CD14-positive monocyte (primary cell): ENCODE data around the gene EEFSEC. TPM values are rescaled to one million over a fixed set of nuclear protein-coding genes. Genes with fewer than 3 reads are reported as not detected.

ENCODE experiments used
- DNase-seq, 3 donors: peaks; one replicate each; pipeline ENCODE4 v3.0.0-alpha.2; 2011 to 2022
- H2AFZ ChIP-seq: 2 replicates; pipeline ENCODE4 v1.6.0; 2012; ENCODE audit warnings: mild to moderate bottlenecking, low read depth, low read length, inconsistent platforms; ENCODE audit not compliant: insufficient read depth, poor library complexity, severe bottlenecking
- H3K27ac ChIP-seq, 2 donors: 1 replicate in 1 of 2; 2 replicates in 1 of 2; pipeline ENCODE4 v1.5.1; 2012 to 2013; ENCODE audit warnings: low read length in 2 of 2, control low read depth in 1 of 2, inconsistent platforms in 1 of 2, low read depth in 1 of 2, mild to moderate bottlenecking in 1 of 2
- H3K27me3 ChIP-seq, 2 donors: one replicate each; pipeline versions ENCODE4 v1.6.0 to v1.6.1; 2011 to 2013; ENCODE audit warnings: low read length in 2 of 2; ENCODE audit not compliant: control insufficient read depth in 2 of 2, insufficient read depth in 2 of 2
- H3K36me3 ChIP-seq, 2 donors: replicated peaks in 1 of 2; 1 replicate in 1 of 2; 2 replicates in 1 of 2; pipeline versions ENCODE4 v1.5.1 to v1.6.1; 2012 to 2013; ENCODE audit warnings: low read length in 2 of 2, control low read depth in 1 of 2, inconsistent platforms in 1 of 2, mild to moderate bottlenecking in 1 of 2; ENCODE audit not compliant: insufficient read depth in 2 of 2, control insufficient read depth in 1 of 2
- H3K4me1 ChIP-seq, 2 donors: 1 replicate in 1 of 2; 2 replicates in 1 of 2; pipeline versions ENCODE4 v1.5.1 to v1.6.1; 2012 to 2013; ENCODE audit warnings: low read length in 2 of 2, control low read depth in 1 of 2, inconsistent platforms in 1 of 2, mild to moderate bottlenecking in 1 of 2, moderate library complexity in 1 of 2; ENCODE audit not compliant: insufficient read depth in 2 of 2, control insufficient read depth in 1 of 2
- H3K4me2 ChIP-seq: replicated peaks from 2 replicates; pipeline ENCODE3; 2012; ENCODE audit warnings: low read length, moderate library complexity, mild to moderate bottlenecking; ENCODE audit not compliant: poor library complexity, severe bottlenecking; ENCODE audit errors: extremely low read depth
- H3K4me3 ChIP-seq, 3 experiments: fragments of 200-600 bp in 1 of 3; sonication (generic) in 1 of 3; replicated peaks in 1 of 3; 1 replicate in 2 of 3; 2 replicates in 1 of 3; pipeline ENCODE4 v1.5.1; 2011 to 2013; ENCODE audit warnings: low read length in 3 of 3, mild to moderate bottlenecking in 3 of 3, control low read depth in 2 of 3, low read depth in 2 of 3, inconsistent platforms in 1 of 3, moderate library complexity in 1 of 3
- H3K79me2 ChIP-seq: 2 replicates; pipeline ENCODE4 v1.6.0; 2012; ENCODE audit warnings: mild to moderate bottlenecking, control low read depth, inconsistent platforms, low read length, moderate library complexity; ENCODE audit not compliant: insufficient read depth
- H3K9ac ChIP-seq: 2 replicates; pipeline ENCODE4 v1.6.0; 2017; ENCODE audit warnings: low read length, mild to moderate bottlenecking; ENCODE audit not compliant: insufficient read depth, poor library complexity, severe bottlenecking
- H3K9me3 ChIP-seq, 2 donors: replicated peaks in 1 of 2; 1 replicate in 1 of 2; 2 replicates in 1 of 2; pipeline versions ENCODE4 v1.5.1 to v1.6.1; 2012 to 2013; ENCODE audit warnings: low read length in 2 of 2, control low read depth in 1 of 2; ENCODE audit not compliant: control insufficient read depth in 1 of 2, insufficient read depth in 1 of 2
- H4K20me1 ChIP-seq: 2 replicates; pipeline ENCODE4 v1.6.0; 2012; ENCODE audit warnings: mild to moderate bottlenecking, low read length, control low read depth, moderate library complexity; ENCODE audit not compliant: insufficient read depth
- H3K27ac Mint-ChIP-seq, 7 donors: one replicate each; pipeline ENCODE4 v1.8.0; 2020; ENCODE audit warnings: mild to moderate bottlenecking in 7 of 7, mixed read lengths in 7 of 7, moderate library complexity in 6 of 7, inconsistent platforms in 2 of 7
- H3K27me3 Mint-ChIP-seq, 3 donors: one replicate each; pipeline ENCODE4 v1.8.0; 2021 to 2022; ENCODE audit warnings: low read depth in 3 of 3, mild to moderate bottlenecking in 3 of 3, mixed read lengths in 3 of 3, moderate library complexity in 3 of 3, inconsistent platforms in 1 of 3
- H3K36me3 Mint-ChIP-seq, 2 donors: one replicate each; pipeline ENCODE4 v1.8.0; 2020; ENCODE audit warnings: mixed read lengths in 2 of 2, inconsistent platforms in 1 of 2, mild to moderate bottlenecking in 1 of 2
- H3K4me1 Mint-ChIP-seq: one replicate; pipeline ENCODE4 v1.8.0; 2020; ENCODE audit warnings: mild to moderate bottlenecking, mixed read lengths
- H3K4me3 Mint-ChIP-seq, 2 donors: one replicate each; pipeline ENCODE4 v1.8.0; 2020; ENCODE audit warnings: mild to moderate bottlenecking in 2 of 2, mixed read lengths in 2 of 2, moderate library complexity in 1 of 2
- H3K9me3 Mint-ChIP-seq, 7 donors: one replicate each; pipeline ENCODE4 v1.8.0; 2020 to 2022; ENCODE audit warnings: mixed read lengths in 7 of 7, mild to moderate bottlenecking in 6 of 7, moderate library complexity in 6 of 7, inconsistent platforms in 2 of 7
- WGBS: methylation state at CpG from one replicate; pipeline ENCODE4 v1.1.5; 2013; ENCODE audit warnings: missing lambda C conversion rate; ENCODE audit not compliant: insufficient coverage; 5-methylcytosine and 5-hydroxymethylcytosine counted together
- intact Hi-C, 2 donors: fragments of 100-400 bp; cut with micrococcal nuclease; formaldehyde crosslinking; loops; one replicate each; pipeline versions ENCODE4 v1.15.0 to v1.15.1; 2023
- polyA plus RNA-seq, 3 donors: library from polyadenylated mRNA; depleted of rRNA in 1 of 3; unstranded in 2 of 3; stranded (reverse) in 1 of 3; fragments of 300-500 nt in 2 of 3; fragments of >200 nt in 1 of 3; fragmentation: Illumina TruSeq in 2 of 3; gene quantifications; 1 replicate in 2 of 3; 2 replicates in 1 of 3; pipeline ENCODE4 v1.2.3, GENCODE V29; 2012 to 2021
- TF ChIP-seq, protein P1 (sequence below): fragments of 200-600 bp; IDR thresholded peaks from one replicate; pipeline ENCODE4 v1.8.0; 2022; ENCODE audit warnings: antibody characterized with exemption, mild to moderate bottlenecking

EEFSEC gene
- polyA plus RNA-seq, 3 donors, result 13.3 to 14.9 (median 14.9) TPM

DNA sequence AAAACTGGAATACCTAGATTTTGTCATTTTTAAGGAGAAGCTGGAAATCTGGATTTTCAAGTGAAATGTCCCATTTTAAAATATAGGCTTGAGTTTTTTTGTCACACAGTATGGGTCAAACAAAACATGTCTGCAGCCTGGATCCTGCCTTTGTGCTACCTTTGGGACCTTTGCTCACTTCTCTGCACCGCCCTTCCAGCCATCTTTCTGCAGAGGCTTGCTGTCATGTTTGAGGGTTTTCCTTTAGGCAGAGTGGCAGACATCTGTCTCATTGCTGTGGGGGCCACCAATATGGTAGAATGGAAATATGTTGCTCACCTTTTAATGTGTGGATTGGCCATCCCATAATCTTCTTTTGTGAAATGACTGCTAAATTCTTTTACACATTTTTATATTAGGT lies 136.3 kb downstream of the EEFSEC start:
- DNase-seq, result no peak
- intact Hi-C loops, result no loop called here
- no CpG with 5 or more reads among the region's 1 CpG for WGBS

DNA sequence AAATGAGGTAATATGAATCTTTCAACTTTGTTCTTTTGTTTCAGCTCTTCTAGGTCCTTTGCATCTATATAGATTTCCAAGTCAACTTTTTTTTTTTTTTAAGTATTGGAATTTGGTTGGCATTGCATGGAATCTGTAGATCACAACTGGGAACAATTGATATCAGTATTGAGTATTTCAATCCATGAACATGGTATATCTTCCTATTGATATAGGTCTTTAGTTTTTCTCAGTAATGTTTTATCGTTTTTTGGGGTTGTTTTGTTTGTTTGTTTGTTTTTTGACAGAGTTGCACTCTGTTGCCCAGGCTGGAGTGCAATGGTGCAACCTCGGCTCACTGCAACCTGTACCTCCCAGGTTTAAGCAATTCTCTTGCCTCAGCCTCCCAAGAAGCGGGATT lies 137.2 kb downstream of the EEFSEC start:
- Histone ChIP-seq H3K9ac (no peak overlapping the region), H3K36me3 (peaks cover 2 to 23% of the 10 kb centered on the region in 2 donors), H2AFZ (no peak overlapping the region), H3K27ac (no peak overlapping the region), H3K4me3 (no peak overlapping the region), H3K79me2 (no peaks in the 10 kb centered on the region), H3K4me1 (no peaks in the 10 kb centered on the region), H3K27me3 (no peaks in the 10 kb centered on the region), H4K20me1 (no peaks in the 10 kb centered on the region), H3K9me3 (no peaks in the 10 kb centered on the region), H3K4me2 (no peak overlapping the region)
- WGBS, result no CpG with 5 or more reads among the region's 3 CpGs
- Mint-ChIP-seq H3K4me1 (no peaks in the 10 kb centered on the region), H3K27ac (peak overlapping the region in 1 of 7 donors; percentile 60), H3K36me3 (peaks cover 27 to 36% of the 10 kb centered on the region in 2 donors), H3K27me3 (no peaks in the 10 kb centered on the region), H3K9me3 (peaks cover 0 to 6% (median 2%) of the 10 kb centered on the region in 7 donors), H3K4me3 (no peak overlapping the region)
- TF ChIP-seq, protein P1, sequence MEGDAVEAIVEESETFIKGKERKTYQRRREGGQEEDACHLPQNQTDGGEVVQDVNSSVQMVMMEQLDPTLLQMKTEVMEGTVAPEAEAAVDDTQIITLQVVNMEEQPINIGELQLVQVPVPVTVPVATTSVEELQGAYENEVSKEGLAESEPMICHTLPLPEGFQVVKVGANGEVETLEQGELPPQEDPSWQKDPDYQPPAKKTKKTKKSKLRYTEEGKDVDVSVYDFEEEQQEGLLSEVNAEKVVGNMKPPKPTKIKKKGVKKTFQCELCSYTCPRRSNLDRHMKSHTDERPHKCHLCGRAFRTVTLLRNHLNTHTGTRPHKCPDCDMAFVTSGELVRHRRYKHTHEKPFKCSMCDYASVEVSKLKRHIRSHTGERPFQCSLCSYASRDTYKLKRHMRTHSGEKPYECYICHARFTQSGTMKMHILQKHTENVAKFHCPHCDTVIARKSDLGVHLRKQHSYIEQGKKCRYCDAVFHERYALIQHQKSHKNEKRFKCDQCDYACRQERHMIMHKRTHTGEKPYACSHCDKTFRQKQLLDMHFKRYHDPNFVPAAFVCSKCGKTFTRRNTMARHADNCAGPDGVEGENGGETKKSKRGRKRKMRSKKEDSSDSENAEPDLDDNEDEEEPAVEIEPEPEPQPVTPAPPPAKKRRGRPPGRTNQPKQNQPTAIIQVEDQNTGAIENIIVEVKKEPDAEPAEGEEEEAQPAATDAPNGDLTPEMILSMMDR, result no peak
- intact Hi-C loops, result no loop called here
- DNase-seq, result no peak

More for the DNA sequence above, 136.3 kb downstream of the EEFSEC start:
- Histone ChIP-seq H3K4me1 (no peaks in the 10 kb centered on the region), H3K4me2 (no peak overlapping the region), H3K27ac (no peak overlapping the region), H3K27me3 (no peaks in the 10 kb centered on the region), H2AFZ (no peak overlapping the region), H3K4me3 (no peak overlapping the region), H3K36me3 (peaks cover 2 to 23% of the 10 kb centered on the region in 2 donors), H3K9ac (no peak overlapping the region), H4K20me1 (no peaks in the 10 kb centered on the region), H3K9me3 (no peaks in the 10 kb centered on the region), H3K79me2 (no peaks in the 10 kb centered on the region)
- H3K27me3 Mint-ChIP-seq, result no peaks in the 10 kb centered on the region
- peaks cover 33 to 36% of the 10 kb centered on the region in 2 donors for H3K36me3 Mint-ChIP-seq
- H3K27ac Mint-ChIP-seq, result no peak overlapping the region
- H3K9me3 Mint-ChIP-seq, result peaks cover 0 to 6% (median 2%) of the 10 kb centered on the region in 7 donors
- TF ChIP-seq, protein P1, result no peak
- no peak overlapping the region for H3K4me3 Mint-ChIP-seq
- no peaks in the 10 kb centered on the region for H3K4me1 Mint-ChIP-seq
